MM.1S (cell line): ENCODE measurements around the gene RNASE2.

Source experiments
- EZH2 ChIP-seq: fragments of 300-600 bp; sonication (generic); optimal IDR thresholded peaks from 2 replicates; pipeline ENCODE3; 2017; ENCODE audit warnings: low read depth, mild to moderate bottlenecking, antibody characterized with exemption, low read length, mixed read lengths
- TF ChIP-seq, protein P1 (sequence below): fragments of 300-600 bp; sonication (generic); IDR thresholded peaks from 2 replicates; pipeline ENCODE4 v1.5.1; 2016; ENCODE audit warnings: antibody characterized with exemption, low read length, mixed read lengths

DNA sequence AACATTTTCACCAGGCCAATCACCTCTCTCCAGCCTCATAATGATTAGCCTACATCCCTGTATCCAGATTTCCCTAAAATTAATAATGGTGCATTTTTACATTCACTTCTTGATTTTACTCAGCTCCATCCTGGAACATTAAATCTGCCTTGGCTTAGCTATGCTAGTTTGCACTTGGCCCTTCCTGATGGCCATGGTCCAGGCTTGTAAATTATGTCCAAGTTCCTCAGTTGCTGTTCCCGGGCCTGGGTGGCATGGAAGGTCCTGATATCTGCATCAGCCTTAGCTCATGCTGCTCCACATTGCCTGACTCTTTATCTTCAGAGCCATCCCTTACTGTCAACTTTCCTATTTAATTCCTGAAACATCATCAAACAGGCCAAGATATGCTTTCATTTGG, 23.4 kb downstream of the RNASE2 start:
- TF ChIP-seq, protein P1, sequence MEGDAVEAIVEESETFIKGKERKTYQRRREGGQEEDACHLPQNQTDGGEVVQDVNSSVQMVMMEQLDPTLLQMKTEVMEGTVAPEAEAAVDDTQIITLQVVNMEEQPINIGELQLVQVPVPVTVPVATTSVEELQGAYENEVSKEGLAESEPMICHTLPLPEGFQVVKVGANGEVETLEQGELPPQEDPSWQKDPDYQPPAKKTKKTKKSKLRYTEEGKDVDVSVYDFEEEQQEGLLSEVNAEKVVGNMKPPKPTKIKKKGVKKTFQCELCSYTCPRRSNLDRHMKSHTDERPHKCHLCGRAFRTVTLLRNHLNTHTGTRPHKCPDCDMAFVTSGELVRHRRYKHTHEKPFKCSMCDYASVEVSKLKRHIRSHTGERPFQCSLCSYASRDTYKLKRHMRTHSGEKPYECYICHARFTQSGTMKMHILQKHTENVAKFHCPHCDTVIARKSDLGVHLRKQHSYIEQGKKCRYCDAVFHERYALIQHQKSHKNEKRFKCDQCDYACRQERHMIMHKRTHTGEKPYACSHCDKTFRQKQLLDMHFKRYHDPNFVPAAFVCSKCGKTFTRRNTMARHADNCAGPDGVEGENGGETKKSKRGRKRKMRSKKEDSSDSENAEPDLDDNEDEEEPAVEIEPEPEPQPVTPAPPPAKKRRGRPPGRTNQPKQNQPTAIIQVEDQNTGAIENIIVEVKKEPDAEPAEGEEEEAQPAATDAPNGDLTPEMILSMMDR, result no peak
- no peak for TF ChIP-seq EZH2
